A549 (cell line): Measurements from ENCODE around the gene GMPPB.
"Not testable (repeated sequence)": the region's sequence is repeated elsewhere in the genome, so short reads cannot be mapped to it uniquely, and the experiment has no call there.

Experiments
- BHLHE40 ChIP-seq: IDR thresholded peaks from 2 replicates; pipeline ENCODE4 v1.6.1; 2012; ENCODE audit warnings: low read depth, low read length, inconsistent platforms
- CEBPB ChIP-seq, 2 experiments: fragments of >200 bp in 1 of 2; sonication (Bioruptor Twin) in 1 of 2; formaldehyde crosslinking in 1 of 2; IDR thresholded peaks; 2 replicates each; pipeline ENCODE4 v1.6.1; 2012 to 2016
- CHD4 ChIP-seq: fragments of 200-600 bp; sonication (generic); IDR thresholded peaks from 2 replicates; pipeline ENCODE4 v1.6.1; 2016; ENCODE audit warnings: antibody characterized with exemption, mild to moderate bottlenecking, borderline replicate concordance
- EP300 ChIP-seq, 2 experiments: fragments of >200 bp; sonication (Bioruptor Twin); formaldehyde crosslinking; IDR thresholded peaks; 2 replicates in 1 of 2; 3 replicates in 1 of 2; pipeline ENCODE4 v1.6.1; 2016 to 2017
- FOSB ChIP-seq: fragments of 250-450 bp; sonication (Bioruptor Pico); IDR thresholded peaks from 2 replicates; pipeline ENCODE4 v1.5.0; 2020; ENCODE audit warnings: mild to moderate bottlenecking, moderate library complexity
- HOXA7 ChIP-seq: fragments of 250-450 bp; sonication (Bioruptor Pico); IDR thresholded peaks from 2 replicates; pipeline ENCODE4 v1.5.0; 2020; ENCODE audit warnings: mild to moderate bottlenecking, moderate library complexity
- JUN ChIP-seq, 2 experiments: fragments of >200 bp; sonication (Bioruptor Twin); formaldehyde crosslinking; IDR thresholded peaks; 2 replicates in 1 of 2; 3 replicates in 1 of 2; pipeline ENCODE4 v1.6.1; 2016 to 2017
- JUNB ChIP-seq: fragments of >200 bp; sonication (Bioruptor Twin); formaldehyde crosslinking; IDR thresholded peaks from 2 replicates; pipeline ENCODE4 v1.6.1; 2016
- POLR2A ChIP-seq: IDR thresholded peaks from 2 replicates; pipeline ENCODE4 v1.6.1; 2012; ENCODE audit warnings: mild to moderate bottlenecking, low read length
- RARB ChIP-seq: fragments of 250-450 bp; sonication (Bioruptor Pico); IDR thresholded peaks from 2 replicates; pipeline ENCODE4 v1.8.0; 2021; ENCODE audit warnings: mild to moderate bottlenecking, moderate library complexity
- RCOR1 ChIP-seq: fragments of 150-350 bp; IDR thresholded peaks from 2 replicates; pipeline ENCODE4 v1.6.1; 2014; ENCODE audit warnings: antibody characterized with exemption, low read length, low read depth
- SREBF2 ChIP-seq: fragments of 450-650 bp; IDR thresholded peaks from 2 replicates; pipeline ENCODE4 v1.6.1; 2014; ENCODE audit warnings: mild to moderate bottlenecking, moderate library complexity
- USF2 ChIP-seq: fragments of 450-650 bp; IDR thresholded peaks from 2 replicates; pipeline ENCODE4 v1.6.1; 2014; ENCODE audit warnings: antibody characterized with exemption
- TF ChIP-seq, protein P1 (sequence below): fragments of >200 bp; sonication (Bioruptor Twin); formaldehyde crosslinking; IDR thresholded peaks from 3 replicates; pipeline ENCODE4 v1.5.1; 2016

- TF ChIP-seq EP300 (IDR thresholded peaks at IDR 0.05); BHLHE40; JUN (IDR thresholded peaks at IDR 0.05); FOSB (CRISPR knock-in tag); RCOR1; SREBF2; USF2; HOXA7 (CRISPR knock-in tag); RARB (CRISPR knock-in tag); JUNB; CHD4; CEBPB (IDR thresholded peaks at IDR 0.05); POLR2A: not testable (repeated sequence)
- TF ChIP-seq, protein P1, sequence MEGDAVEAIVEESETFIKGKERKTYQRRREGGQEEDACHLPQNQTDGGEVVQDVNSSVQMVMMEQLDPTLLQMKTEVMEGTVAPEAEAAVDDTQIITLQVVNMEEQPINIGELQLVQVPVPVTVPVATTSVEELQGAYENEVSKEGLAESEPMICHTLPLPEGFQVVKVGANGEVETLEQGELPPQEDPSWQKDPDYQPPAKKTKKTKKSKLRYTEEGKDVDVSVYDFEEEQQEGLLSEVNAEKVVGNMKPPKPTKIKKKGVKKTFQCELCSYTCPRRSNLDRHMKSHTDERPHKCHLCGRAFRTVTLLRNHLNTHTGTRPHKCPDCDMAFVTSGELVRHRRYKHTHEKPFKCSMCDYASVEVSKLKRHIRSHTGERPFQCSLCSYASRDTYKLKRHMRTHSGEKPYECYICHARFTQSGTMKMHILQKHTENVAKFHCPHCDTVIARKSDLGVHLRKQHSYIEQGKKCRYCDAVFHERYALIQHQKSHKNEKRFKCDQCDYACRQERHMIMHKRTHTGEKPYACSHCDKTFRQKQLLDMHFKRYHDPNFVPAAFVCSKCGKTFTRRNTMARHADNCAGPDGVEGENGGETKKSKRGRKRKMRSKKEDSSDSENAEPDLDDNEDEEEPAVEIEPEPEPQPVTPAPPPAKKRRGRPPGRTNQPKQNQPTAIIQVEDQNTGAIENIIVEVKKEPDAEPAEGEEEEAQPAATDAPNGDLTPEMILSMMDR: not testable (repeated sequence)
These were observed 39.3 kb downstream of the GMPPB start for GRCh38 chr3:49684453-49684852.
